ENCODE data around the gene ZNF831.

DNA sequence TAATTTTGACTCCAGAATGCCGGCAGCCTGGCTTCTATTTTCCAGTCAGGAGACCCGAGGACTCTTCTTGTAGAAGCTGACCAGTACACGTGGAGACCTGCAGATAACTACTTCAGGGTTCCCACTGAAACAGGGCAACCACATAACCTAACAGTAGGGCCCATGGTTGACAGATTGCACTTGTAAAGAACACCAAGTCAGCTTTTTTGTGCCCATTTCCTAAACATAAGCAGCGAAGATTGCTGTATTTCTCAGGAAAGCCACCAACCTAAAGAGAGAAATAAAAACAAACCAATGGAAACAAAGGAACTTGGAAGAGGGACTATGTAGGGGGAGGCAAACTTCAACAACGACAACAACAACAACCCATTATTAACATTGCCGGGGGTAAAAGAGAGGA is 86.7 kb downstream of the ZNF831 start:
- TF ChIP-seq TAF1 (IDR thresholded peaks at IDR 0.05; ENCODE audit: low read depth) (no peak), RAD21 (IDR thresholded peaks at IDR 0.05; ENCODE audit: low read depth) (no peak), FOXM1 (IDR thresholded peaks at IDR 0.05; ENCODE audit: borderline replicate concordance, low read depth) (no peak), YY1 (IDR thresholded peaks at IDR 0.05; ENCODE audit: low read depth) (no peak), EP300 (IDR thresholded peaks at IDR 0.05; ENCODE audit: borderline replicate concordance) (no peak), EGR1 (IDR thresholded peaks at IDR 0.05) (no peak), ZBTB7A (IDR thresholded peaks at IDR 0.05; ENCODE audit: low read depth) (no peak)
- TF ChIP-seq, protein P1, sequence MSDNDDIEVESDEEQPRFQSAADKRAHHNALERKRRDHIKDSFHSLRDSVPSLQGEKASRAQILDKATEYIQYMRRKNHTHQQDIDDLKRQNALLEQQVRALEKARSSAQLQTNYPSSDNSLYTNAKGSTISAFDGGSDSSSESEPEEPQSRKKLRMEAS (IDR thresholded peaks at IDR 0.05) = no peak
- TF ChIP-seq, protein P2, sequence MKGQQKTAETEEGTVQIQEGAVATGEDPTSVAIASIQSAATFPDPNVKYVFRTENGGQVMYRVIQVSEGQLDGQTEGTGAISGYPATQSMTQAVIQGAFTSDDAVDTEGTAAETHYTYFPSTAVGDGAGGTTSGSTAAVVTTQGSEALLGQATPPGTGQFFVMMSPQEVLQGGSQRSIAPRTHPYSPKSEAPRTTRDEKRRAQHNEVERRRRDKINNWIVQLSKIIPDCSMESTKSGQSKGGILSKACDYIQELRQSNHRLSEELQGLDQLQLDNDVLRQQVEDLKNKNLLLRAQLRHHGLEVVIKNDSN (IDR thresholded peaks at IDR 0.05) = no peak
